Measurements from ENCODE around the gene CDH16. TPM values are rescaled to one million over a fixed set of nuclear protein-coding genes. Genes with fewer than 3 reads are reported as not detected.

Gene CDH16
- total and polyA plus RNA-seq, 2 of the 13 experiments (the other 11 are each of a cell fraction or from before 2014, with no cell fraction given), result 2.7 to 3.9 TPM

DNA sequence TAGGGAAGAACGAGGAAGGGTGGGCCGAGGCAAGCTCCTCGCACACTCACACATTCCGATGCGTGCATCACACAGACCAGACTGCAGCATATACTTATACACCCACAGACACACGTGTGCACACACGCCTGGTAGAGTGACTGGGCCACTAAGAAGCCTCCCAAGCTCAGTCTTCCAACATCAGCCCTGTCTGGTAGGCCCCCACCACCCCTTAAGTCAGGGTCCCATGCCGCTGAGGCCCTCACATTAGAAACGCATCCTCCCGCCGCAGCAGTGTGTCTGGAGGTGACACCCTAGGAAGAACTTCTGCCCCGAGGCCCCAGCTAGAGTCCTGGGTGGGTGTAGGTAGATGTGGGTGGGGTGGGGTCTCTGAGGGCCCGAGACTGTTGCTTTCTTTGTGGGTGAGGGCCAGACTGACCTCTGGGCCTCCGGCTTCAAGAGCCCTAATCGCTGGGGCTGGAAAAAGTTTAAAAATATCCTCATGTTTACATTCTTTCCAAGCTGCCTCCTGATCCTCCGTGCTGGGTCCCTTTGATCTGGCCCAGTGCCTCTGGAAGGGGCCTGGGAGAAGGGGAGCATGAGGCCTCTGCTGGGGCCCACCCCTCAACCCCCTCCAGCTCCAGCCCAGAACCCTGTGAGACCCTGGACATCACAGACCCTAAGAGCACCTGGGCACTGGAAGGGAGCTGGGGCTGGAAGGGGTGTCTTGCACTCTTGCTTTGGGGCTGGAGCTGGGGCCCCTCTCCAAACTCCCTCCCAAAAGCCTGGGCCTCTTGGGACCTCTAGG, 13.6 kb downstream of the CDH16 start (continued):
- no peak for TF ChIP-seq ZNF652 (CRISPR knock-in tag; IDR thresholded peaks at IDR 0.05; ENCODE audit: borderline replicate concordance, low read depth)
- TF ChIP-seq, protein P1, sequence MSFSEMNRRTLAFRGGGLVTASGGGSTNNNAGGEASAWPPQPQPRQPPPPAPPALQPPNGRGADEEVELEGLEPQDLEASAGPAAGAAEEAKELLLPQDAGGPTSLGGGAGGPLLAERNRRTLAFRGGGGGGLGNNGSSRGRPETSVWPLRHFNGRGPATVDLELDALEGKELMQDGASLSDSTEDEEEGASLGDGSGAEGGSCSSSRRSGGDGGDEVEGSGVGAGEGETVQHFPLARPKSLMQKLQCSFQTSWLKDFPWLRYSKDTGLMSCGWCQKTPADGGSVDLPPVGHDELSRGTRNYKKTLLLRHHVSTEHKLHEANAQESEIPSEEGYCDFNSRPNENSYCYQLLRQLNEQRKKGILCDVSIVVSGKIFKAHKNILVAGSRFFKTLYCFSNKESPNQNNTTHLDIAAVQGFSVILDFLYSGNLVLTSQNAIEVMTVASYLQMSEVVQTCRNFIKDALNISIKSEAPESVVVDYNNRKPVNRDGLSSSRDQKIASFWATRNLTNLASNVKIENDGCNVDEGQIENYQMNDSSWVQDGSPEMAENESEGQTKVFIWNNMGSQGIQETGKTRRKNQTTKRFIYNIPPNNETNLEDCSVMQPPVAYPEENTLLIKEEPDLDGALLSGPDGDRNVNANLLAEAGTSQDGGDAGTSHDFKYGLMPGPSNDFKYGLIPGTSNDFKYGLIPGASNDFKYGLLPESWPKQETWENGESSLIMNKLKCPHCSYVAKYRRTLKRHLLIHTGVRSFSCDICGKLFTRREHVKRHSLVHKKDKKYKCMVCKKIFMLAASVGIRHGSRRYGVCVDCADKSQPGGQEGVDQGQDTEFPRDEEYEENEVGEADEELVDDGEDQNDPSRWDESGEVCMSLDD (CRISPR knock-in tag; IDR thresholded peaks at IDR 0.05; ENCODE audit: borderline replicate concordance), result peak; percentile 93
- TF ChIP-seq, protein P2, sequence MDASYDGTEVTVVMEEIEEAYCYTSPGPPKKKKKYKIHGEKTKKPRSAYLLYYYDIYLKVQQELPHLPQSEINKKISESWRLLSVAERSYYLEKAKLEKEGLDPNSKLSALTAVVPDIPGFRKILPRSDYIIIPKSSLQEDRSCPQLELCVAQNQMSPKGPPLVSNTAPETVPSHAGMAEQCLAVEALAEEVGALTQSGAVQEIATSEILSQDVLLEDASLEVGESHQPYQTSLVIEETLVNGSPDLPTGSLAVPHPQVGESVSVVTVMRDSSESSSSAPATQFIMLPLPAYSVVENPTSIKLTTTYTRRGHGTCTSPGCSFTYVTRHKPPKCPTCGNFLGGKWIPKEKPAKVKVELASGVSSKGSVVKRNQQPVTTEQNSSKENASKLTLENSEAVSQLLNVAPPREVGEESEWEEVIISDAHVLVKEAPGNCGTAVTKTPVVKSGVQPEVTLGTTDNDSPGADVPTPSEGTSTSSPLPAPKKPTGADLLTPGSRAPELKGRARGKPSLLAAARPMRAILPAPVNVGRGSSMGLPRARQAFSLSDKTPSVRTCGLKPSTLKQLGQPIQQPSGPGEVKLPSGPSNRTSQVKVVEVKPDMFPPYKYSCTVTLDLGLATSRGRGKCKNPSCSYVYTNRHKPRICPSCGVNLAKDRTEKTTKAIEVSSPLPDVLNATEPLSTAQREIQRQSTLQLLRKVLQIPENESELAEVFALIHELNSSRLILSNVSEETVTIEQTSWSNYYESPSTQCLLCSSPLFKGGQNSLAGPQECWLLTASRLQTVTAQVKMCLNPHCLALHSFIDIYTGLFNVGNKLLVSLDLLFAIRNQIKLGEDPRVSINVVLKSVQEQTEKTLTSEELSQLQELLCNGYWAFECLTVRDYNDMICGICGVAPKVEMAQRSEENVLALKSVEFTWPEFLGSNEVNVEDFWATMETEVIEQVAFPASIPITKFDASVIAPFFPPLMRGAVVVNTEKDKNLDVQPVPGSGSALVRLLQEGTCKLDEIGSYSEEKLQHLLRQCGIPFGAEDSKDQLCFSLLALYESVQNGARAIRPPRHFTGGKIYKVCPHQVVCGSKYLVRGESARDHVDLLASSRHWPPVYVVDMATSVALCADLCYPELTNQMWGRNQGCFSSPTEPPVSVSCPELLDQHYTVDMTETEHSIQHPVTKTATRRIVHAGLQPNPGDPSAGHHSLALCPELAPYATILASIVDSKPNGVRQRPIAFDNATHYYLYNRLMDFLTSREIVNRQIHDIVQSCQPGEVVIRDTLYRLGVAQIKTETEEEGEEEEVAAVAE (CRISPR knock-in tag; IDR thresholded peaks at IDR 0.05; ENCODE audit: borderline replicate concordance), result 0 out of 2 replicates have a peak, but pooled peaks have one; percentile 15
- TF ChIP-seq, protein P3, sequence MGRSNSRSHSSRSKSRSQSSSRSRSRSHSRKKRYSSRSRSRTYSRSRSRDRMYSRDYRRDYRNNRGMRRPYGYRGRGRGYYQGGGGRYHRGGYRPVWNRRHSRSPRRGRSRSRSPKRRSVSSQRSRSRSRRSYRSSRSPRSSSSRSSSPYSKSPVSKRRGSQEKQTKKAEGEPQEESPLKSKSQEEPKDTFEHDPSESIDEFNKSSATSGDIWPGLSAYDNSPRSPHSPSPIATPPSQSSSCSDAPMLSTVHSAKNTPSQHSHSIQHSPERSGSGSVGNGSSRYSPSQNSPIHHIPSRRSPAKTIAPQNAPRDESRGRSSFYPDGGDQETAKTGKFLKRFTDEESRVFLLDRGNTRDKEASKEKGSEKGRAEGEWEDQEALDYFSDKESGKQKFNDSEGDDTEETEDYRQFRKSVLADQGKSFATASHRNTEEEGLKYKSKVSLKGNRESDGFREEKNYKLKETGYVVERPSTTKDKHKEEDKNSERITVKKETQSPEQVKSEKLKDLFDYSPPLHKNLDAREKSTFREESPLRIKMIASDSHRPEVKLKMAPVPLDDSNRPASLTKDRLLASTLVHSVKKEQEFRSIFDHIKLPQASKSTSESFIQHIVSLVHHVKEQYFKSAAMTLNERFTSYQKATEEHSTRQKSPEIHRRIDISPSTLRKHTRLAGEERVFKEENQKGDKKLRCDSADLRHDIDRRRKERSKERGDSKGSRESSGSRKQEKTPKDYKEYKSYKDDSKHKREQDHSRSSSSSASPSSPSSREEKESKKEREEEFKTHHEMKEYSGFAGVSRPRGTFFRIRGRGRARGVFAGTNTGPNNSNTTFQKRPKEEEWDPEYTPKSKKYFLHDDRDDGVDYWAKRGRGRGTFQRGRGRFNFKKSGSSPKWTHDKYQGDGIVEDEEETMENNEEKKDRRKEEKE (IDR thresholded peaks at IDR 0.05), result no peak
- peak; percentile 59; the same call in 1 of the 2 replicates for TF ChIP-seq ZNF138 (CRISPR knock-in tag; IDR thresholded peaks at IDR 0.05; ENCODE audit: low read depth)
- TF ChIP-seq GTF2F1 (IDR thresholded peaks at IDR 0.05; ENCODE audit: low read length), result no peak
- no peak; the same call in 1 of the 2 replicates for TF ChIP-seq PHF21A (CRISPR knock-in tag; IDR thresholded peaks at IDR 0.05)
- TF ChIP-seq KLF9 (CRISPR knock-in tag; IDR thresholded peaks at IDR 0.05; ENCODE audit: low read depth), result no peak
- no peak for TF ChIP-seq EED (CRISPR knock-in tag; IDR thresholded peaks at IDR 0.05)
- no peak for TF ChIP-seq ELF1 (CRISPR knock-in tag; IDR thresholded peaks at IDR 0.05)
- TF ChIP-seq CBFB (CRISPR knock-in tag; IDR thresholded peaks at IDR 0.05), result no peak
- peak; percentile 71 for TF ChIP-seq MEIS2 (CRISPR knock-in tag; IDR thresholded peaks at IDR 0.05)
- TF ChIP-seq, protein P4, sequence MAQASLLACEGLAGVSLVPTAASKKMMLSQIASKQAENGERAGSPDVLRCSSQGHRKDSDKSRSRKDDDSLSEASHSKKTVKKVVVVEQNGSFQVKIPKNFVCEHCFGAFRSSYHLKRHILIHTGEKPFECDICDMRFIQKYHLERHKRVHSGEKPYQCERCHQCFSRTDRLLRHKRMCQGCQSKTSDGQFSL (CRISPR knock-in tag; IDR thresholded peaks at IDR 0.05), result no peak
- TF ChIP-seq SMARCE1 (IDR thresholded peaks at IDR 0.05; ENCODE audit: borderline replicate concordance), result no peak
- no peak for TF ChIP-seq STAT6 (CRISPR knock-in tag; IDR thresholded peaks at IDR 0.05; ENCODE audit: borderline replicate concordance)
- TF ChIP-seq ZNF781 (CRISPR knock-in tag; IDR thresholded peaks at IDR 0.05; ENCODE audit: borderline replicate concordance, not compliant biosample characterization), result no peak

Measured in HepG2 (cell line).